Activated CD8-positive, alpha-beta memory T cell treated with anti-CD3 and anti-CD28 coated beads, Interleukin-2, amount 10 ng/mL, durations not matched to agents 7 days and 5 days (primary cell): Measurements from ENCODE around the gene PTX4. TPM values are rescaled to one million over a fixed set of nuclear protein-coding genes. Genes with fewer than 3 reads are reported as not detected.

Source experiments
- ATAC-seq: fragments of 150-1000 bp; cut with Tn5 transposase; one replicate; pipeline ENCODE4 v1.10.0; 2021; ENCODE audit warnings: moderate library complexity
- CTCF ChIA-PET: fragments of 350-600 bp; sonication (Branson Sonifier 250); formaldehyde crosslinking; loops from one replicate; lab custom pipeline; 2021; ENCODE audit warnings: antibody characterized with exemption; lab: Charles Lee
- DNase-seq: peaks from one replicate; pipeline ENCODE4 v3.0.0-alpha.2; 2020
- H3K27ac Mint-ChIP-seq: one replicate; pipeline ENCODE4 v1.8.0; 2021; ENCODE audit warnings: mild to moderate bottlenecking, mixed read lengths
- H3K27me3 Mint-ChIP-seq: one replicate; pipeline ENCODE4 v1.8.0; 2021; ENCODE audit warnings: mixed read lengths
- H3K36me3 Mint-ChIP-seq: one replicate; pipeline ENCODE4 v1.8.0; 2021; ENCODE audit warnings: mild to moderate bottlenecking, mixed read lengths
- H3K4me1 Mint-ChIP-seq: one replicate; pipeline ENCODE4 v1.8.0; 2021; ENCODE audit warnings: mixed read lengths
- H3K4me3 Mint-ChIP-seq: one replicate; pipeline ENCODE4 v1.8.0; 2021; ENCODE audit warnings: mild to moderate bottlenecking, moderate library complexity, mixed read lengths
- H3K9me3 Mint-ChIP-seq: one replicate; pipeline ENCODE4 v1.8.0; 2022; ENCODE audit warnings: low read depth, mixed read lengths
- total RNA-seq, 2 experiments: library from RNA; stranded (reverse); gene quantifications; one replicate each; pipeline ENCODE4 v1.2.3, GENCODE V29; 2021

PTX4 gene
- total RNA-seq, 2 experiments from 2014 or later = not detected

- CTCF ChIA-PET = interaction anchor here (1.1 kb wide), 1 partner anchor 84 kb away, joined by 3 read pairs; no protein-coding TSS in a partner anchor
- ATAC-seq (no peak), DNase-seq (no peak)
- Mint-ChIP-seq H3K9me3 (no peaks in the 10 kb centered on the region), H3K4me1 (no peaks in the 10 kb centered on the region), H3K27ac (no peak overlapping the region), H3K4me3 (no peak overlapping the region), H3K36me3 (peaks cover 11% of the 10 kb centered on the region), H3K27me3 (no peaks in the 10 kb centered on the region)
Observed at GRCh38 chr16:1512774-1513173, 24.0 kb upstream of the PTX4 start.

DNA sequence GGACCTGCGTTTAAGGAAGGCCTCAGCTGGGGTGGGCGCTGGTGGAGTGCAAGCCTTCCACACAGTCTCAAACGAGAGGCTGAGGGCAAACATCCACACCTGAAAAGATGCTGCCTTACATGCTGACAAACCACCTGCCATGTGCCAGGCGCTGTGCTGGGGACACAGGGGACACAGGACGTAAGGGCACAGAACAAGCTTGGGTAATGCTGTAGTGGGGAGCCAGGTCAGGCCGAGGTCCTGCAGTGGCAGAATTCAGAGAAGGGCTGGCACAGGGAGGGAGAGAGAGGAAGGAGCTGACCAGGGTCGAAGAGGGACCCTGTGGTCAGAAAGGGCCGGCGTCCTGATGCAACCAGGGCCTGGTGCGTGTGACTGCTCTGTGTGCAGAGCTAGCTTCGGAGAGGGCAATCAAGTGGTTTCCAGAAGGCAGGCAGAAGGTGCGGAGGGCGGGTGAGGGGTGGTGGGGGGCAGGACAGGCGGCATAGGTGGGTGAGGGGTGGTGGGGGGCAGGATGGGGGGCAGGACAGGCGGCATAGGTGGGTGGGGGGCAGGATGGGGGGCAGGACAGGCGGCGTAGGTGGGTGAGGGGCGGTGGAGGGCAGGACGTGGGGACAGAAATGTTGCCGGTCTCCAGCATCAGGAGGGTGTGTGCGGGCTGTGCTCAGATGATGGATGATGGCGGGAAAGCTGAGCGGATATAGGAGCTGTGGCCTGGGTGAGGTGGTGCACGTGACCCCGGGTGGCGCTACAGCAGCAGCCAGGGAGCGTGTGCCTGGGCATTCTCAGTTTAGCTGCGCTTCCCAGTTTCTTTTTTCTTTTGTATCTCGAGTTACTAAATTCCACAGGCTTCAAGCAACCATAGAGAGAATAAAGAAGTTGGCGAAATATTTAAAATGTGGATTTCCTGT lies 23.2 kb upstream of the PTX4 start:
- DNase-seq (no peak), ATAC-seq (no peak)
- H3K4me1 Mint-ChIP-seq = no peaks in the 10 kb centered on the region
- peaks cover 14% of the 10 kb centered on the region for H3K36me3 Mint-ChIP-seq
- H3K27ac Mint-ChIP-seq = no peak overlapping the region
- no peaks in the 10 kb centered on the region for H3K9me3 Mint-ChIP-seq
- CTCF ChIA-PET = no interaction called here
- no peaks in the 10 kb centered on the region for H3K27me3 Mint-ChIP-seq
- no peak overlapping the region for H3K4me3 Mint-ChIP-seq

DNA sequence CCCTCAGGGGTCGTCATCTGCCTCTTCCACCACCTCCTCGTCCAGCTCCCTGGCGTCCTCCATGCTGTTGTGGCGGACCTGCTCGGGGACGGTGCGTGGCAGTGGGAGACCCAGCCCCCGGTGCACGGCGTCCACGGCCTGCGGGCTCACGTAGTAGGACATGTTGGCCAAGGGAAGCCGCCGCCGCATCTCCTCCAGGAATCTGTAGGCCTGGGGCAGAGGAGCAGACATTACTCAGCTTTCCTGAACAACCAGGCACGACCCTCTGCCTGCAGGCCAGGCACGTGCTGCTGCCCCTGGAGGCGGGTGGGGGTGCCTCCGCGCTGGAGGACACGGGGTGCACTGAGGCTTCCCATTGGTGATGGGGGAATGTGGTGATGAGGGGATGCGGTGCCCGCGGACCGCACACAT lies 22.2 kb upstream of the PTX4 start:
- peaks cover 14% of the 10 kb centered on the region for H3K36me3 Mint-ChIP-seq
- CTCF ChIA-PET = no interaction called here
- H3K27me3 Mint-ChIP-seq = no peaks in the 10 kb centered on the region
- no peaks in the 10 kb centered on the region for H3K4me1 Mint-ChIP-seq
- ATAC-seq (no peak), DNase-seq (no peak)
- no peaks in the 10 kb centered on the region for H3K9me3 Mint-ChIP-seq
- H3K4me3 Mint-ChIP-seq = no peak overlapping the region
- H3K27ac Mint-ChIP-seq = no peak overlapping the region

DNA sequence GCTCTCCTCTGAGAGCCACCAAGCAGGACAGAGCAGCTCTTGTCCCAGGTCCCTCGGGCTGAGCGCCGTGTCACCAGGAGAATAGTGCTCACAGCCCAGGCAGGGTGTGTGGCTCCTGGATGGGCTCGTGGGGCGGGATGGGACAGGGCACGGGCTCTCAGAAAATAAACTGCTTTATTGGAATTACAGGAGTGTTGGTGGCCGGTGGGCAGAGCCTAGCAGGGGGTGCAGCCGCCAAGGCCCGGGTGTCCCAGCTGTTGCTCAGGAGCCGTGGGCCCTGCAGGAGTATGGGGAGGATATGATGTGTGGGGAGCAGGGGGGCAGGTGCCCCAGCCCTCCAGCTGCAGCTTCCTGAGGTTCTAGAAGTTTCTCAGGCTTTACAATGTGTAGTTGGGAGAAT lies 21.5 kb upstream of the PTX4 start:
- H3K4me1 Mint-ChIP-seq = no peaks in the 10 kb centered on the region
- H3K27ac Mint-ChIP-seq = no peak overlapping the region
- CTCF ChIA-PET = no interaction called here
- H3K27me3 Mint-ChIP-seq = no peaks in the 10 kb centered on the region
- no peak for DNase-seq
- H3K9me3 Mint-ChIP-seq = no peaks in the 10 kb centered on the region
- no peak for ATAC-seq
- peaks cover 14% of the 10 kb centered on the region for H3K36me3 Mint-ChIP-seq
- no peak overlapping the region for H3K4me3 Mint-ChIP-seq

- CTCF ChIA-PET = no interaction called here
- Mint-ChIP-seq H3K27ac (no peak overlapping the region), H3K27me3 (no peaks in the 10 kb centered on the region), H3K9me3 (no peaks in the 10 kb centered on the region), H3K4me3 (no peak overlapping the region), H3K4me1 (no peaks in the 10 kb centered on the region), H3K36me3 (peaks cover 14% of the 10 kb centered on the region)
- ATAC-seq (no peak), DNase-seq (no peak)
Observed at GRCh38 chr16:1509307-1510221, 20.8 kb upstream of the PTX4 start.

- Mint-ChIP-seq H3K27me3 (no peaks in the 10 kb centered on the region), H3K36me3 (peaks cover 15% of the 10 kb centered on the region), H3K27ac (no peak overlapping the region), H3K9me3 (no peaks in the 10 kb centered on the region), H3K4me1 (no peaks in the 10 kb centered on the region), H3K4me3 (no peak overlapping the region)
- CTCF ChIA-PET = no interaction called here
- DNase-seq (no peak), ATAC-seq (no peak)
Observed at GRCh38 chr16:1508494-1509187, 19.9 kb upstream of the PTX4 start.

GRCh38 chr16:1506494-1507213 lies 17.9 kb upstream of the PTX4 start:
- H3K4me3 Mint-ChIP-seq = no peak overlapping the region
- H3K9me3 Mint-ChIP-seq = no peaks in the 10 kb centered on the region
- CTCF ChIA-PET = no interaction called here
- no peaks in the 10 kb centered on the region for H3K27me3 Mint-ChIP-seq
- DNase-seq (no peak), ATAC-seq (no peak)
- H3K36me3 Mint-ChIP-seq = peaks cover 20% of the 10 kb centered on the region
- no peak overlapping the region for H3K27ac Mint-ChIP-seq
- H3K4me1 Mint-ChIP-seq = no peaks in the 10 kb centered on the region

- no peak for DNase-seq
- Mint-ChIP-seq H3K27me3 (no peaks in the 10 kb centered on the region), H3K4me3 (no peak overlapping the region), H3K27ac (no peak overlapping the region), H3K36me3 (peaks cover 22% of the 10 kb centered on the region), H3K9me3 (no peaks in the 10 kb centered on the region), H3K4me1 (no peaks in the 10 kb centered on the region)
- no peak for ATAC-seq
- CTCF ChIA-PET = no interaction called here
Observed at GRCh38 chr16:1505912-1506311, 17.2 kb upstream of the PTX4 start.

- H3K9me3 Mint-ChIP-seq = no peaks in the 10 kb centered on the region
- CTCF ChIA-PET = no interaction called here
Observed at GRCh38 chr16:1505073-1505844, 16.5 kb upstream of the PTX4 start.

GRCh38 chr16:1503110-1503955 lies 14.6 kb upstream of the PTX4 start:
- no peak for ATAC-seq
- H3K27me3 Mint-ChIP-seq = no peaks in the 10 kb centered on the region
- H3K27ac Mint-ChIP-seq = no peak overlapping the region
- no peak for DNase-seq
- H3K4me1 Mint-ChIP-seq = no peaks in the 10 kb centered on the region
- peaks cover 16% of the 10 kb centered on the region for H3K36me3 Mint-ChIP-seq
- CTCF ChIA-PET = no interaction called here
- H3K4me3 Mint-ChIP-seq = no peak overlapping the region
- H3K9me3 Mint-ChIP-seq = no peaks in the 10 kb centered on the region

More at GRCh38 chr16:1505073-1505844, 16.5 kb upstream of the PTX4 start:
- Mint-ChIP-seq H3K27me3 (no peaks in the 10 kb centered on the region), H3K4me3 (no peak overlapping the region), H3K36me3 (peaks cover 18% of the 10 kb centered on the region), H3K27ac (no peak overlapping the region), H3K4me1 (no peaks in the 10 kb centered on the region)
- ATAC-seq (no peak), DNase-seq (no peak)

DNA sequence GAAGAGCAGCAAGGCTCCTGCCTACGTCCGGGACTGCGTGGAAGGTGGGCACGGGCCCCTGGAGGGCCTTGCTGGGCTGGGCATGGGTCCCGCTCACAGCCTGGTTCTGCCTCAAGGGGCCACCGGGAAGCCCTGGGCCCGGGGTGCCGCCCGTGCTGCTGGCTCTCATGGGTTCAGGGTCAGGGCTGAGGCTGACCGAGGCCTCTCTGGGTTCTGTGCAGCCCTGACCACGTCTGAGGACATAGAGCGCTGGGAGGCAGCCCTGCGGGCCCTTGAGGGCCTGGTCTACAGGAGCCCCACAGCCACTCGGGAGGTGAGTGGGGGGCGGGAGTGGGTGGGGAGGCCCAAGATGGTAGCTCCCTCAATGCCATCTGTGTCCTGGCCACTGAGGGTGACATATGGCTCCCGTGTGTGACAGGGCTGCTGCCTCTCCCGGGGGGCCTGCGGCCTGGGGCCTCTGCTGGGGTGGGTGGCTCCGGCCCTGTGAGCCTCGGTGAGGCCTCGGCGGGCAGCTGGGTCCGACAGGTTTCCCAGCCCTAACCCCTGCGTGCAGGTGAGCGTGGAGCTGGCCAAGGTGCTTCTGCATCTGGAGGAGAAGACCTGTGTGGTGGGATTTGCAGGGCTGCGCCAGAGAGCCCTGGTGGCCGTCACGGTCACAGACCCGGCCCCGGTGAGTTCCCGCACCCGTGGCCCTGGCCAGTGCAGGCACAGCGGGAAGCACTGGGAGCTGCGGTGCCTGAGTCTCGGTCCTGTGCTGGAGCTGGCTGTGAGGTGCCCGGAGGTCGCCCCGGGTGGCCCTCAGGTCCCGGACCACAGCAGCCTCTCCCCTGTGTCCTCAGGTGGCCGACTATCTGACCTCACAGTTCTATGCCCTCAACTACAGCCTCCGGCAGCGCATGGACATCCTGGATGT lies 13.6 kb upstream of the PTX4 start:
- no peak overlapping the region for H3K27ac Mint-ChIP-seq
- no peaks in the 10 kb centered on the region for H3K27me3 Mint-ChIP-seq
- DNase-seq (no peak), ATAC-seq (no peak)
- peaks cover 16% of the 10 kb centered on the region for H3K36me3 Mint-ChIP-seq
- CTCF ChIA-PET = no interaction called here
- H3K4me1 Mint-ChIP-seq = no peaks in the 10 kb centered on the region
- no peaks in the 10 kb centered on the region for H3K9me3 Mint-ChIP-seq
- H3K4me3 Mint-ChIP-seq = no peak overlapping the region
